Measurements from ENCODE around the gene C17orf67. TPM values are rescaled to one million over a fixed set of nuclear protein-coding genes. Genes with fewer than 3 reads are reported as not detected.

Gene C17orf67
- total RNA-seq, 1 donor from 2014 or later: 1.1 TPM

DNA sequence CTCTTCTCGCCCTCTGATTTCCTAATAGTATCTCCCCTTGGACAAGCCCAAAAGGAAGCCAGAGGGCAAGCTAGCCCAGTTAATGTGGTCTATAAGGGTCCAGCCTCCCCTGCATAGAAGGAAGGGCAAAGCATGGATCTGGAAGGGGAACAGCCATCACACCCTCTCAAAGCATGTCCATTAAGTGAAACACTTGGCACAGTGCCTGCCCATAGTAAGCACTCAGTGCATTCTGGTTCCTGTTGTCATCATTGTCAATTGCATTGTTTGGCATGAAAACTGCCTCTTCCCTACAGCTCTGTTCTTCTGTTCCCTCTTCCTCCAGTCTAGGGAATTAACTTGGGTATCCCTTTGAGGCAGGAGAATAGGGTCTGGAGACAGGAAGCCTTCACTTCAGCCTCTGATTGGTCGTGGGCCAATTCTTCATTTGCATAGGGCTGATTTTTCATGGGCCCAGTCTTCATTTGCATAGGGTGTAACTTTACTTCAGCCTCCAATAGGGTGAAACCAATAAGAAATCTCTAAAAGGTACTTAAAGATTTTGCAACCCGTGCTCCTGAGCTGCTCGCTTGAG lies 81.4 kb downstream of the C17orf67 start:
- no peak for ATAC-seq
- no peak for DNase-seq
- intact Hi-C loops (cut with micrococcal nuclease): no loop called here

DNA sequence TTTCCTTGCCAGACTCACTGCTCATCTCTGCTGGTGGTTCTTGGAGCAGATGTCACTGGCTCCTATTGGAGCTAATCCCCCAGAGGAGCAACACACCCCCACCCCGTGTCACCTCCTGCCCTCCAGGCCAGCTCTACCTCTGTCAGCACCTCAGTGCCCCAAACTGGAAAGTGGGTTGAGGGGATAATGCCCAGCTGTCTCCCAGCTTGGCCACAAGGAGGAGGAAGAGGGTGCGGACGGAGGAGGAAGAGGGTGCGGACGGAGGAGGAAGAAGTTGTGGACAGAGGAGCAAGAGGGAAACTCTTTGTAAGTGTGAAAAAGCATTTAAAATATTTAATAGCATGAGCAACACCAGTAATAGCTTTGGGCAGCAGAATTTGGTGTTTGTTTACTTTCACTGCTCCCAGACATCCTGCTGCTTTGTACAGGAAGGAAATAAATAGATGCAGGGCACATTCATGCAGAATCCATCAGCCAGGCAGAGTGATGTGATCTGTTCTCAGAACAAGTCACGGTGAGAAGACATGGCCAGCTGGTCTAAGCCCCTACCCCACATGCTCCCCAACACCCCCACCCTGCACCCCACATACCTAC lies 82.5 kb downstream of the C17orf67 start:
- peak; percentile 34 for ATAC-seq
- DNase-seq: no peak
- intact Hi-C loops (cut with micrococcal nuclease): no loop called here

DNA sequence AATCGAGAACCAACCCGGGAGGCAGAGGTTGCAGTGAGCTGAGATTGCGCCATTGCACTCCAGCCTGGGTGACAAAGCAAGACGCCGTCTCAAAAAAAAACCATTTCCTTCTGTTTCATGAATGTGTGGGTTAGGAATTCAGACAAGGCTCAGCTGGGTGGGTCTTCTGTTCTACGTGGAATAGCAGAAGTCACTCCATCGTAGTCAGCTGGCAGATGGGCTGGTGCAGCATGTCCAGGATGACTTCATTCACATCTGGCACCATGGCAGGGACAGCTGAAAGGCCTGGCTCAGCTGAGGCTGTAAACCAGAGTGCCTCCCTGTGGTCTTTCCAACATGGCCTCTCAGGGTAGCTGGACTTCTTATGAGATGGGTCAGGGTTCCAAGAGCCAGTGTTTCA lies 89.0 kb downstream of the C17orf67 start:
- no peak for DNase-seq
- intact Hi-C loops (cut with micrococcal nuclease): no loop called here
- ATAC-seq: no peak

DNA sequence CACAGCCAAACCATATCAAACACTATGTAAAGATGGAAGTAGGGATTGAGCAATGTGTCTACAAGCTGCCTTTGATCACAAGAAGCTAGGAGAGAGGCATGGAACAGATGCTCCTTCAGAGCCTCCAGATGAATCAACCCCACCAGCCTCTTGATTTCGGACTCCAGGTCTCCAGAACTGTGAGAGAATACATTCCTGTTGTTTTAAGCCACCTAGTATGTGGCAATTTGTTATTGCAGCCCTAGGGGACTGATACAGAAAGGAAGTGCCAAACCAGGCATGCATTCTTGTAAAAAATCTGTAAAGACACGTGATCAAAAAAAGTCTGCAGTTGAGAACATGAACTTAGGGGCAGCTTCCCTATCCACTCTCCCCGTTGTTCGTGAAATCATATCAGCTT lies 91.1 kb downstream of the C17orf67 start:
- DNase-seq (no peak), ATAC-seq (no peak)
- intact Hi-C loops (cut with micrococcal nuclease): no loop called here

Other genes with a start within 250 kb of the C17orf67 start
- 0.22 TPM for gene NOG, start 240.2 kb downstream of the C17orf67 start, total RNA-seq
- gene DGKE, start 231 bp upstream of the C17orf67 start, total RNA-seq: 3.6 TPM
- gene TRIM25, start 80.1 kb upstream of the C17orf67 start, total RNA-seq: 19.5 TPM
- gene COIL, start 127.1 kb upstream of the C17orf67 start, total RNA-seq: 8.1 TPM
- 90.0 TPM for gene SCPEP1, start 144.2 kb upstream of the C17orf67 start, total RNA-seq

Measured in left ventricle myocardium superior (tissue), 1 donor.